Measurements from ENCODE around the gene PCDHGB6.
"Not testable (repeated sequence)": the region's sequence is repeated elsewhere in the genome, so short reads cannot be mapped to it uniquely, and the experiment has no call there.

The PCDHGB6 gene

GRCh38 chr5:141389153-141390042 lies 18.4 kb upstream of the PCDHGB6 start:
- DNase-seq: no peak

- peak in 1 of 2 experiments; percentile 21 for DNase-seq
These were observed 15.2 kb upstream of the PCDHGB6 start, which contains the start of gene PCDHGA8 for GRCh38 chr5:141392429-141393198. TSS of gene PCDHGA8 (plus strand) at chr5:141392633. CDS start at chr5:141392814, 181 bp downstream.

GRCh38 chr5:141393267-141393666 lies 14.6 kb upstream of the PCDHGB6 start:
- no peak for DNase-seq

- not testable (repeated sequence) for DNase-seq
These were observed 13.2 kb upstream of the PCDHGB6 start for GRCh38 chr5:141394401-141395187.

- DNase-seq: not testable (repeated sequence)
These were observed 9.9 kb upstream of the PCDHGB6 start, which contains the start of gene PCDHGB5 for GRCh38 chr5:141397756-141398551. TSS of gene PCDHGB5 (plus strand) at chr5:141397947. CDS start at chr5:141398128, 181 bp downstream.

GRCh38 chr5:141398608-141399007 lies 9.2 kb upstream of the PCDHGB6 start:
- no peak for DNase-seq

- no peak for DNase-seq
These were observed 8.1 kb upstream of the PCDHGB6 start for GRCh38 chr5:141399555-141400258.

- no peak for DNase-seq
These were observed 5.1 kb upstream of the PCDHGB6 start, which contains the start of gene PCDHGA9 for GRCh38 chr5:141402553-141403243. TSS of gene PCDHGA9 (plus strand) at chr5:141402778. CDS start at chr5:141402953, 175 bp downstream.

- no peak for DNase-seq
These were observed 4.4 kb upstream of the PCDHGB6 start for GRCh38 chr5:141403387-141403786.

GRCh38 chr5:141409598-141410306 lies 1.9 kb downstream of the PCDHGB6 start:
- no peak for DNase-seq

- DNase-seq: no peak
These were observed 3.8 kb downstream of the PCDHGB6 start for GRCh38 chr5:141411575-141411974.

GRCh38 chr5:141412854-141413539 lies 5.2 kb downstream of the PCDHGB6 start, which contains the start of gene PCDHGA10:
TSS of gene PCDHGA10 (plus strand) at chr5:141412987. CDS start at chr5:141413176, 189 bp downstream.
- DNase-seq: peak in 1 of 2 experiments; percentile 38

GRCh38 chr5:141413540-141414069 lies 5.8 kb downstream of the PCDHGB6 start:
- DNase-seq: no peak

- not testable (repeated sequence) for DNase-seq
These were observed 6.9 kb downstream of the PCDHGB6 start for GRCh38 chr5:141414548-141415274.

- DNase-seq: not testable (repeated sequence)
These were observed 7.4 kb downstream of the PCDHGB6 start for GRCh38 chr5:141415275-141415618.

- DNase-seq: peak in 1 of 2 experiments; percentile 16
These were observed 9.8 kb downstream of the PCDHGB6 start, which contains the start of gene PCDHGB7 for GRCh38 chr5:141417494-141418172. TSS of gene PCDHGB7 (plus strand) at chr5:141417677. CDS start at chr5:141417860, 183 bp downstream.
